Inflammatory macrophage treated with lipopolysaccharide for 4 hours (primary cell): ENCODE data around the gene FADS1.
A peak's percentile ranks its signal among the peaks of the same experiment; 100 is the strongest.

Source experiments
- DNase-seq: peaks from one replicate; pipeline ENCODE4 v3.0.0-alpha.2; 2020

FADS1 gene

DNA sequence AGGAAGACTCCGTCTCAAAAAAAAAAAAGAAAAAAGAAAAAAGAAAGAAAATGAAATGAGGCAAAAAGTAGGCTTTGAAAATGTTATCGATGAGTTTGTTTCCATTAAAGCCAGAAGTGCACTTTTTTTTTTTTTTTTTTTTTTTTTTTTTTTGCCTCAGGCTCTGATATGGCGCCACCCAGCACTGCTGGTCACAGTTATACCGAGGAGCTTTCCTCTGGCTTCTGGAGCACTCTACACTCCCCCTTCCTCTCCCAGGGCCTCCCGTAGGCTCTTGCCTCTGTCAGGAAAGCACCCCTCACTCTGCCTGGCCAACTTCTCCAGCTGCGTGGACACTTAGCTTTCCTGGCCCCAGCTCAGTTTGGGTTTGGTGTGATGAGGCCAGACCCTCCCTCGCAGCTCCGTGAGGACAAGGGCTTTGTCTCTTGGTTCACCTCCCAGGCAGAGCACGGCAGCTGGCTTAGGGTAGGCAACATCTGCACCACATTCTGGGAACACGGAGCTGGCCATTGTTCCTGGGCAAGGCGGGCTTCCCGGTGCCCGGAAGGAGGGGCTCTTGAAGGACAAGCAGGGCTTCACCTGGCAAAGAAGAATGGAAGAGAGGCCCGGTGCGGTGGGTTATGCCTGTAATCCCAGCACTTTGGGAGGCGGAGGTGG is 28.2 kb upstream of the FADS1 start:
- DNase-seq: no peak

DNA sequence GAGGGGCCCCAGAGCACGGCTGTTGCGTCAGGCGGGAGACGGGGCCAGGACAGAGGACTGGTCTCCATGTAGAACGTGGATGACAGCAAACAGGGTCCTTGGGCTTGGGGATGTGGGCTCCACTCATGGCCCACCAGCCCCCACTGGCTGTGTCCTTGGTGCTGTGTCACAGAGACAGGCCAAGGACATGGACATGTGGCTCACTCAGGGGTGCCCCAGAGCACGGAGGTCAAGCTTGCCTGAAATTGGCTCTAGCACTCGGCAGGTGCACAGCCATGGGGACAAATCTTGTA is 25.7 kb upstream of the FADS1 start:
- DNase-seq: no peak

DNA sequence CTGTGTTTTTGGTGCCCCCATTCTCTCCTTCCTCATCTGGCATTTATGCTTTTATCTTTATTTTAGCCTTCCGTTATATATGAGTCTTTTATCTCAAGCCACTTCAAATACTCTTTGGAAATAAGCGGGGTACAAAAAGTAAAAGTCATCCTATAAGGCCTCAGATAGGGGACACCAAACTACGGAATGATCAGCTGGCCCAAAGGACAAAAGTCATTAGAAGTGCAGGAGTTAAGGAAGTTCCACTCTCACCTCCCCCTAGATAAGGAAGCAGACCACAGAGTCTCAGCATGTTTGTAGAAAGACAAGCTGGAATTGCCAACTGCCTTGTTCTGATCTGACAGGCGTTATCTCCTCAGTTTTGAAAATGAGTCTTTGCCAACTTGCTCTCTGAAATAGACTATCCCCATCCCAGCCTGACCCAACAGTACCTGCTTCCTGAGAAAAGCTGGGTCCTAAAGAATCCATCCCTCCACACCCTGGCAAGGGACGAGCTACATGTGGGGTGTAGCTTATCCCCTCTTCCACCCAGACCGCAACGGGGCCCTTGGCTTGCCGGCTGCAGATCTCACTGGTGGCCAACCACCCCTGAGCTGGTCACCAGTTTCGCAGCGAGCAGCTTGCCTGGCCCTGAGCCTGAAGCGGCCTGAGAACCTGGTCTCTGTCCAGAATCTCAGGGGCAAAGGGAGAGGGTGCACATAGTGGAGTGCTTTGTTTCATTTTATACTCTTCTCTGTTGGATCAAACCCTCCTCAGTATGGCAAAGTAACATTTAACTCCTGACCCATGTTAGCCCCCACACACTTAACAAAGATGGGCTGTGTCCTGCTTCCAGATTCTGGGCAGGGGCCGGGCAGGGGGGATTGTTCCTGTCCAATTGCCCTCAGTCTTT is 25.1 kb upstream of the FADS1 start:
- no peak for DNase-seq

DNA sequence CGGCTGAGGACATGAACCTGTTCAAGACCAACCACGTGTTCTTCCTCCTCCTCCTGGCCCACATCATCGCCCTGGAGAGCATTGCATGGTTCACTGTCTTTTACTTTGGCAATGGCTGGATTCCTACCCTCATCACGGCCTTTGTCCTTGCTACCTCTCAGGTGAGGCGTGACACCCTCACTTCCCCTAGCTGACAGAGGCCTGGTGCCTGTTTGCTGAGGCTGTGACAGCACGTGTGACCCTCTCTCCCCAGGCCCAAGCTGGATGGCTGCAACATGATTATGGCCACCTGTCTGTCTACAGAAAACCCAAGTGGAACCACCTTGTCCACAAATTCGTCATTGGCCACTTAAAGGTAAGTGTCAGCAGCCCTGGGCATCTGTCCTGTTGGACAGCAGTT is 23.6 kb upstream of the FADS1 start:
- no peak for DNase-seq

DNA sequence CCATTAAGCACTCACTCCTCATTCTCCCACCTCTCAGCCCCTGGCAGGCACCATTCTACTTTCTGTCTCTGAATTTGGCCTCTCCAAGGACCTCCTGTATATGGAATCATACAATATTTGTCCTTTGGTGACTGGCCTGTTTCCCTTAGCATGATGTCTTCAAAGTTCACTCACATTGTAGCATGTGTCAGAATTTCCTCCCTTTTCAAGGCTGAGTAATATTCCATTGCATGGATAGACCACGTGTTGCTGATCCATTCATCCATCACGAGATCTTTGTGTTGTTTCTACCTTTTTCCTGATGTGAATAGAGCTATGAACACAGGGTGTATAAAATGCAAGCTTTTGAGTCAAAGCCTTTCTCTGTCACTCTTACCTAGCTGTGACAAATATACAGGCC is 22.9 kb upstream of the FADS1 start:
- no peak for DNase-seq

DNA sequence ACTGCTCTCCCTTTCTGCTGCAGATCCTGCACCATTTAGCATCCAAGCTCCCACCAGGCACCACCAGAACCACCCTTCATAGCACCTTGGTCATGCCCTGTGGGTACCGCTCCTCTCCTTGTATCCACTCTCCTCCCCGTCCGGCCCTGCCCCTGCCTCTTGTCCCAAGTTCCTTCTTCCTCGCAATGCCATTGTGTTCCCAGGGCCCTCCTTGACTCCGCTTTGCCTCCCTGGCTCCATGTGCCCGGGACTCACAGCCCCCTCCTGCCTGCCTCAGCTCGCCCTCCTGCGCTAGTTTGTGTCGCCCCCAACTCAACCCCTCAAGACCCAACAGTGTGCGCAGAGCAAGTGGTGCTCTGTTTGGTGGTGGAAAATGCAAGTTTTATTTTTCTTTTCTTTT is 22.1 kb upstream of the FADS1 start:
- DNase-seq: no peak

DNA sequence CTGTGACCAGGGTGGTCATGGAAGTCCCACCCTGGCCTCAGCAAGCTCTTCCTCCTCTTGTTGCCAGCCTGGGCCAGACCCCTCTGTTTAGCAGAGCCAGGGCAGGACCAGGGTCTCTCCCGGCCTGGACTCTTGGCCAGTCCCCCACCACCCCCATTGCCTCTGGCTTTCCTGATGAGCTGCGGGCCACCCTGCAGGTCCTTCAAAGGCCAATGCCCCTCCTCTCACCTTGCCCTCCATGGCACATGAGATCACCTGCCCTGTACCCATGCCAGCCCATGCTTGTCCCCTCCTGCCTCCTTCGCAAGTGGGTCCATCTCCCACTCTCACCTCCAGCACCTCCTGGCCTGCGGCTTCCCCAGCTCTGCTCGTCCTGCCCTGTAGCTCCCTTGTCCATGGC is 21.7 kb upstream of the FADS1 start:
- DNase-seq: no peak

DNA sequence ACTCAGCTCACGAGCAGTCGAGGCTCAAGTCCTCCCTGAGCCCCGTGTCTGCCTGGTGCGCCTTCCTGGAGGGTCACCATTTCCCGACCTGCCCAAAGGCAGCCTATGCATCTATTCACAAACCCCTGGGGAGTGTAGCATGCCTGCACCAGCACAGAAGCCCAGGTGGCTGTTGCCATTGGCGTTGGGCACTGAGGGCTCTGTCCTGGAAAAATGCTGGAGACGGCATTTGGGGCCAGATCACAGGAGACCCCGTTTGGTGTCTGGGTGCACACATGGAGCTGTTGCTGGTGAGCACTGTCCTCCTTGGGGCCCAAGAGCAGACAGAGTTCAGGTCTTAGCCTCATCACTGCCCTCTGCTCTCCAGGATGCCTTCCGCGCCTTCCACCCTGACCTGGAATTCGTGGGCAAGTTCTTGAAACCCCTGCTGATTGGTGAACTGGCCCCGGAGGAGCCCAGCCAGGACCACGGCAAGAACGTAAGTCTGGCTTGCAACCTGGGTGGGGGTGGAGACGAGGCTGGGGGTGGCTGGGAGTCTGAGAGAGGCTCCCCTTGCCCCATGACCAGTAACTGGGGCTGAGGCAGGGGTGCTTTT is 20.7 kb upstream of the FADS1 start:
- no peak for DNase-seq

DNA sequence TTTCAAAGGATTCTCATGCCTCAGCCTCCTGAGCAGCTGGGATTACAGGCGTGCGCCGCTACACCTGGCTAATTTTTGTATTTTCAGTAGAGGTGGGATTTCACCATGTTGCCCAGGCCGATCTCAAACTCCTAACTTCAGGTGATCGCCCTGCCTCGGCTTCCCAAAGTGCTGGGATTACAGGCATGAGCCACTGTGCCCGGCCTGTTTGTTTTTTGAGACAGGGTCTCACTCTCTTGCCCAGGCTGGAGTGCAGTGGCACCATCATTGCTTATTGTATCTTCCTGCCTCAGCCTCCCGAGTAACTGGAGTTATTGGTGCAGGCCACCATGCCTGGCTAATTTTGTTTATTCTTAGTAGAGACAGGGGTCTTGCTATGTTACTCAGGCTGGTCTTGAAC is 19.4 kb upstream of the FADS1 start:
- no peak for DNase-seq

DNA sequence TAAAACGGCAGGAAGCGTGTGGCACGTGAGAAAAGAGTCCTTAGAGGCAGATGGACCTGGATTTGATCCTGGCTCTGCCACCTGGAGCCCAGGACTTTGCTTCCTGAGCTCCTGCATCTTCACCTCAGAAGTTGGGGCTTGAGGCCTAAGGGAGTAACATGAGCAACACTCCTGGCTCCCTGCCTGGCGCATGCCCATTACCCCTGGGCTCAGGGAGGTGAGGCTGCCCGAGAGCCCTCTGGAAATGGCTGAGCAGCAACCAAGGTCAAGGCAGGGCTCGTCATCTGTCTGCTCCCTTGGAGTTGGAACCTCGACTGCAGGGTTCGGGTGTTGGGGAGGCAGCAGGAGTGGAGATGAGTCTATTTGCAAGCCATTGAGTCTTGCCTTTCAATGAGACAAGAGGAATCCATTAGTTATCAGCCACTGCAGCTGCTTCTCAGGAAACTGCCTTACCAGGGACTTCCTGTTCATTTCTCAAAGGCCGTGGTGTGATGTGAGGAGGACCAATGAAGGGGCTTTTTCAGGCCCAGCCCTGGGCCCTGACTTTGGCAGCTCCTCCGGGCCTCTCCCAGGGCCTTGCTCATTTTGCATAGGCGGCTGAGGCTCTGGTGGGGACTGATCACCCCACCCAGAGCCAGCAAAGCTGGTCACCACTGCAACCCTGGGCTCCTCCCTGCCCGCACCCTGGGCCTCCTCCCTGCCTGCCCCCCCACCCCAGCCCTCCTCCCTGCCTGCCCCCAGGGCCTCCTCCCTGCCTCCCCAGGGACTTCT is 17.7 kb upstream of the FADS1 start:
- DNase-seq: peak; percentile 90

DNA sequence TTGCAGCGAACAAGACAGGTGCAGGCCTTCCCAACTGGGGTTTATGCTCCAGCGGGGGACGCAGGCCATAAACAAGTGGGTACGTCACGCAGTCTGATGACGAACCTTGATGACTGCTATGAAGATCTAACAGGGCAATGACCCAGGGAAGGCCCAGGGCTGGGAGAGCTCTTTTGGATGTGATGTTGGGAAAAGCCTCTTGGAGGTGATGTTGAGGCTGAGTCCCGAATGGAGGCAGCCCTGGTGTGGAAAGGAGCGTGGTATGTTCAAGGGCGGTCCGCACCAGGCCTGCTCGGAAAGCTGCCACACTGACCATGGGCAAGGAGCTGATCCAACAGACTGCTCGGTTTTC is 17.1 kb upstream of the FADS1 start:
- no peak for DNase-seq

DNA sequence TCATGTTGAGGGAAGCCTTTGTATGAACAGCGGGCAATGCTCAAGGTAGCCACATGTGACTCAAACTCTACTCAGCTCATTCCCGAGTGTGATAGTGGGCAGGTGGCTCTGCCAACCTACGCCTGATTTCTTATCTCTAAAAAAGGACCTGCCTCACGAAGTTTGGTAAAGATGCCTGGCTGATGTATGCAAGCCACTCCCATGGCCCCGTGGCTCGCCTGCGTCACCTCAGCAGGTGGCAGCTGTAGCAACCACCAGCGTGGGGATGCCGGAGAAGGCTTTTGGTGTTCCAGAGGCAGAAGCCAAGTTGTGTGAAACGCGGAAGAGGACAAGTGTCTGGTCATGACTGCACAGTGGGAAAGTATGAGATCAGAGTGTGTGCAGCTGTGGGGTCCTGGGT is 16.7 kb upstream of the FADS1 start:
- no peak for DNase-seq

DNA sequence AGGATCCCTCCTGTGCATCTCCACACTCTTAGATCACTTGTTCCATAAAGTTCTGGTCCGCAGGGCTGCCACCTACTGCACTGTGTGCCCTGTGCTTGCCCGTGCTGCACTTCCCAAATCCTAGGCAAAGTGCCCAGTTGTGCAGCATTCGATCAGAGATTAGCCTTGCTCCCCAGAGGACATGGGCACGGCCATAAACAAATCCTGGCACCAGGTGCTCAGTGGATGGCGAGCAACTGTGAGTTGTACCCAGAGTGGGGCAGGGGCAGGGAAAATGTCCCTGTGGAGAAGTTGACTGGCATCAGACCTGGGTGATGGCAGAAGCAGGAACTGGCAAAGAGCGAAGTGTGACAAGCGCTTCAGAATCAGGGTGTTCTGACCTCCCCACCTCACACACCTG is 16.0 kb upstream of the FADS1 start:
- no peak for DNase-seq

DNA sequence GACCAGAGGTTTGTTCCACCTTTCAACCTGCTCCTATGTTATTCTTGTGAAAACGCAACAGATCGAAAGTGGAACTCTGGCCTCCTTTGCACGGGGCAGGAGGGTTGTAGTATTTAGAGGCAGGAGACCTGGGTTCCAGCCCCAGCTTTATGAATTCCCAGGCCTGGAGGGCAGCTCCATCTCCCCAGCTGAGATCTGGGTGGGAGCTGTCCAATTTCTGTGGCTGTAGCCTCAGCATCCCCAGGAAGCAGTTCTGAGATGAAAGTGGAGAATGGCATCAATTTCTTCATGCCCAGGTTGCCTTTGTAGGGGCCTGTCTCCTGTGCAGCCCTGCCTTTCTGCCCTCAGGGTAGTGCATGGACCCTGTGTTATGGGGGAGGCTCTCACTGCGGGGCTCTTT is 15.4 kb upstream of the FADS1 start:
- DNase-seq: no peak

DNA sequence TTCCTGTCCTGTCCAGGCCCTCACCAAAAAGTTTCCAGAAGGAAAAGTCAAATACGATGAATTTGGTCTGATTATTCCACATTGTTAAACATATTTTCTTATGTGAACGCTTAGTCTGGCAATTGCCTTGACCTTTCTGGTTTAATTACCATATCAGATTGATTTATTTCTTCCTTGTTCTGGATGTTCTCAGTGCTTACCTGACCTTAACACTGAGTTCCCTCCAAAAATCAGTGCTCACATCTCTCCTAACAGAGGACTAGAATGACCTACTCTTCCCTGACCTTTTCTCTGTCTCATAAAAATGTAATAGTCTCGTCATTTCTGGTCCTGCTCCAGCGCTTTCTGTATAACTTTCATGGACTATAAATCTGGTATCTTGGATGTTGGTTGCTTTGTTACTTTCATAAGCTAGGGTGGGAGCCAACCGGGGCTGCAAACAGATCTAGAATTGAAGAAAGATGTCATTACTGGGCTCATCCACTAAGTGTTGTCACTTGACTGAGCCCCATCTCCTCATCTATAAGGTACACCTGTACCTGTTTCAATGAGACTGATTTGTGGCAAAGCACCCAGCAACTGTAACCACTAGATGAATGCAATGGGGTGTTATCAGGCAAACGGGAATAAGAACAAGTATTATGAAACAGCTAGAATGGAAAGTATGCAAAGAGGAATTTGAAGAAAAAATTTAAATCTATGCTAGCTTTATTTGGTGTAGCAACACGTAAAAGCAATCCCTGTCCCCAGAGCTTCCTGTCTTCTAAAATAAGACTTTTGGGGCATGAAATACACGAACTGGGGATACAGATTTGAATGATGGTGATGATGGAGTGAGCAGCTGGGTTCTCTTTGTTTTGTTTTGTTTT is 13.7 kb upstream of the FADS1 start:
- DNase-seq: peak; percentile 26

DNA sequence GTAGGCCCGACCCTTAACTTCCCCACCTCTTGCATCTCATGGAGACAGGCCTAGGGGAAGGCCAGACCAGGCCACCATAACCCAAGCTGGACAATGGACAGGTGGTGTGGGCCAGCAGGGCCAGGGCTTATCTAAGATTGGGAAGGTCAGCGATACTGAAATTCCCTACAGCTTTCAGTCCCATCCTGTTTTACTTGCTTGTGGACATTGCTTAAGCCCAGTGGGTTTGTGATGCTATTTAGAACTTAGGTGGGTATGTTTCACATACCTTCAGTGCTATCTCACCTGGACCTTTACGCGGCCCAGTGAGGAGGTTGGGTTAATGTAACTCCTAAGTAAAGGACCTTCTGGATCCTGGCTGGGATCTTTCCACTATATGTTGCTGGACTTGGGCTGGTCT is 13.0 kb upstream of the FADS1 start:
- DNase-seq: no peak

DNA sequence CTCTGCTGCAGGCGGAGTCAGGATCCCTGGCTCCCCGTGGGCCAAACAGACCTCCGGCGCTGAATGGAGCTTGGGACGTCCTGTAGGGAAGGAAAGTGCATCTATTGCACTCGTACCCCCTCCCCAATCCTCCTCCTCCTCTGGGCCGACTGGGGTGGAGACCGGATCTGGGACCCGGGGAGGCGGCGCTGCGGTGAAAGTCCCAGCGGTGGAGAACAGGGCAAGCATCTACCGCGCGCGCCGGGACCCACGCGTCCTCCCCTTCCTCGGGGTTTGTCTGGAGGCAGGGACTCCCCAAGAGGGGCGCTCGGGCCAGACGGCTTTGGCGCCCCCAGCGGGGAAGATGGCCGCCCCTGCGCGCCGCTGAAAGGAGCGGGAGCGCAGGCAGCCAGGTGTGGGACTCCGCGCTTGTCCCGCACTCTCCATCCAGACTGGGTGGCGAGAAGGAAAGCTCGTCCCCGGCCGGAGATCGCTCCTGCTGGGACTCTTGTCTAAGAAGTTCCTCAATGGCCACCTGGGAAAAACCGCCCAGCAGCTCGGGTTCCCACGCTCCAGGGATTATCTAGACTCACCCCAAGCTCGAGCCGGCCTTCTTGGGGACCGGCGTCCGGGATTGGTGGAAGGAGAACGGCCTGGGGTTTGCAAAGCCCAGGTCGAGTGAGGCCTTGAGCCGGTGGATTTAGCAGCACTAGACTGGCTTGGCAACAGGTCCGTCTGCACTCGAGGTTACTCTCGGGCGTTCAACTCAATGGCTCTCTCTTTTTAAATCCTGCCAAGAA is 12.0 kb upstream of the FADS1 start:
- DNase-seq: peak; percentile 24

DNA sequence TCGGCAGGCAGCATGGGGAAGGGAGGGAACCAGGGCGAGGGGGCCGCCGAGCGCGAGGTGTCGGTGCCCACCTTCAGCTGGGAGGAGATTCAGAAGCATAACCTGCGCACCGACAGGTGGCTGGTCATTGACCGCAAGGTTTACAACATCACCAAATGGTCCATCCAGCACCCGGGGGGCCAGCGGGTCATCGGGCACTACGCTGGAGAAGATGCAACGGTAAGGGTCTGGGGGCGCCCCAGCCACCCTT is 11.5 kb upstream of the FADS1 start:
- DNase-seq: no peak

DNA sequence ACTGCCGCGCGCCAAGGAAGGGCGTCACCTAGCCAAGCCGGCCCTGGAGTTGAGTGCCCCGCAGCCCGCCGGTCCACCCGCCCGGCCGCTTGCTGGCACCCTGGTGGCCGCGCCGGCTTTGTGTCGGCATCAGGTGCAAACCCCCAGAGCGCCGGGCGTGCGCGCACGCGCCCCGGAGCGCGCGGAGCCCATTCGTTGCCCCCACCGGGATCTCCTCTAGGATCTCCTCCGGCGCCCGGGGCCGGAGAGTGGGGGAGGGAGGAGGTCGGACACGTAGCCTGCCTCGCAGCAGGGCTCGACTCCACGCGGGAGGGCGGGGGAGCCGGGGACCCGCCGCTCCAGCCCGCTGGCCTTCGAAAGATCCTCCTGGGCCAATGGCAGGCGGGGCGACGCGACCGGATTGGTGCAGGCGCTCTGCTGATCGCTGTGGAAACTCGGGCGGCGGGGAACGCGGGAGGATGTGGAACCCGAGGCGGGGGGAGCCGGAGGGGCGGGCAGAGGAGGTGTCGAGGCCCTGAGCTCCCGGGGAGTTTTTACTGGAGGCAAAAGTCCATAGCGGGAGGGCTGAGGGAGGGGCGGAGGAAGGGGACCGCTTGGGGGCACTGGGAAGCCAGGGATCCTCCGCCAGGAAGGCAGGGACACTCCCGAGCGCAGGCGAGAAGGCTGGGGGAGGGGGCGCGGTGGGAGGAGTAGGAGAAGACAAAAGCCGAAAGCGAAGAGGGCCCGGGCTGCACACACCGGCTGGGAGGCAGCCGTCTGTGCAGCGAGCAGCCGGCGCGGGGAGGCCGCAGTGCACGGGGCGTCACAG is 11.0 kb upstream of the FADS1 start, which contains the start of gene FADS2:
Gene FADS2 (plus strand): TSS at position 730 of the 808 bp plus-strand sequence. CDS start 91 bp downstream, outside the sequence.
- peak; percentile 92 for DNase-seq

DNA sequence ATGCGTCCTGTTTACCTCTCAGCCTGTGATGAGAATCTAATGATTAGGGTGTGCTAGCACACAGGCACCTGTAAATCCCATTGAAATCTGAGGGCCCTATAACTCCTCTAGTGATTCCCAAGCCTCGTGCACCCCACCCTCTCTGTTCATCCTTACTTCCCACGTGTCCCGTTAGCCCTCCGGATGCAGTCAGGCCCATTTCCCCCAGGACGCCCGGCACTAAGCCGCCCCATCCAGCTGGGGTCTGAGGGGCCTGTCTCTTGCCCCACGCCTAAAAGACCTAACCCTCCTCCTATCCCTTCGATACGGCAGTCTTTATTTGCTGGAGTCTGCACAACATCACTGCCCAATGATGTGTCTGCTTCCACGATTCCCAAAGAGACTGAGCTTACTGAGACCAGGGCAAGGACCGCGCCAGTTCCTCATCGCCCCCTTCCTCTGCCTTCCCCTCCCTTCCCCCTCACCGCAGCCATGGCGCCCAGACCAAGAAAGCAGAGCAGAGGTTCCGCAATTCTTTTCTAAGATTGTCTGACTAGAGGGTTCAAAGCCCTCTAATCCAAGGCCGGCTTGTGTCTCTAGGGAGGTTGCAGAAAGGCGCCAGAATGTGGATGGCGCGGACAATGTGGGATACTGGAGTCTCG is 10.2 kb upstream of the FADS1 start:
- peak; percentile 54 for DNase-seq

DNA sequence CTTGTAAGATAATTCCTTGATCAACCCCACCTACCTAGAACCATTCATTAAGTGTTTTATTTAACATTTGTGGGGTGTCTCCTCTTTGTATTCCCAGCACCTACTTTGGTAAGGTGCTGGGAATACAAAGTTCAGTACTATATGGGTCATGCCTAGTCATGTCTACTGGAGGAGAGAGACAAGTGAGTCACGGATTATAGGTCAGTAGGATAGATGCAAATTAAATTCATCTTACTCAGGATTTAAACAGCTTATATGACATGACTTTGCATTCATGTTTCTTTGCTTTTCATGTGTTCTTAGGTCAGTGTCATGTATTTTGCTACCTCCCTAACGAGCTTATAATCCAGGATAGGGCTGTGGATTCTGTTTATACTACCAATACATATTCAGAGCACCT is 3.4 kb upstream of the FADS1 start:
- DNase-seq: no peak
